Epithelial cell of alveolus of lung (primary cell): Measurements from ENCODE around the gene EFHB. TPM values are rescaled to one million over a fixed set of nuclear protein-coding genes. Genes with fewer than 3 reads are reported as not detected.

Experiments
- total RNA-seq: library from RNA; depleted of rRNA; stranded (reverse); fragments of >200 nt; gene quantifications from 2 replicates; pipeline ENCODE4 v1.2.1, GENCODE V29; 2015

The EFHB gene
- total RNA-seq = 1.4 TPM in 1 of 2 replicates, not detected in the other

GRCh38 chr3:19934098-19934566, at the start of gene EFHB:
Gene EFHB (minus strand): TSS chr3:19934217. CDS start chr3:19934018, 199 bp downstream.

GRCh38 chr3:19946832-19947548, 13.0 kb upstream of the EFHB start, which contains the start of gene RAB5A:
Gene RAB5A (plus strand): TSS chr3:19947097. CDS start chr3:19950899, 3,802 bp downstream.

Other genes with a start within 250 kb of the EFHB start
- gene RAB5A, start 12.9 kb upstream of the EFHB start, total RNA-seq = 53.7 and 70.3 TPM in 2 replicates
- gene PP2D1, start 78.0 kb upstream of the EFHB start, total RNA-seq = not detected in 2 replicates
- gene KAT2B, start 106.2 kb upstream of the EFHB start, total RNA-seq = 6.3 and 7.2 TPM in 2 replicates